Neural progenitor cell (in vitro differentiated cells): Measurements from ENCODE around the gene IQGAP2. TPM values are rescaled to one million over a fixed set of nuclear protein-coding genes. Genes with fewer than 3 reads are reported as not detected.
"Not testable (repeated sequence)": the region's sequence is repeated elsewhere in the genome, so short reads cannot be mapped to it uniquely, and the experiment has no call there.

Source experiments
- DNase-seq: peaks from one replicate; pipeline ENCODE4 v3.0.0-alpha.2; 2016; ENCODE audit warnings: low spot score
- H2AFZ ChIP-seq: fragments of 200-600 bp; sonication (generic); replicated peaks from 2 replicates; pipeline ENCODE4 v1.6.1; 2016; ENCODE audit warnings: antibody characterized with exemption
- H3F3A ChIP-seq: fragments of 200-600 bp; sonication (generic); 2 replicates; pipeline ENCODE4 v1.6.1; 2016; ENCODE audit warnings: antibody characterized with exemption, low read depth
- H3K27ac ChIP-seq: fragments of 200-600 bp; sonication (generic); 2 replicates; pipeline ENCODE4 v1.5.1; 2016; ENCODE audit warnings: mild to moderate bottlenecking
- H3K27me3 ChIP-seq: fragments of 200-600 bp; sonication (generic); 2 replicates; pipeline ENCODE4 v1.6.1; 2016; ENCODE audit warnings: mild to moderate bottlenecking, moderate library complexity
- H3K36me3 ChIP-seq: fragments of 200-600 bp; sonication (generic); 2 replicates; pipeline ENCODE4 v1.5.1; 2016
- H3K4me1 ChIP-seq: fragments of 200-600 bp; sonication (generic); 2 replicates; pipeline ENCODE4 v1.6.1; 2016; ENCODE audit warnings: mixed run types
- H3K4me2 ChIP-seq: fragments of 200-600 bp; sonication (generic); 2 replicates; pipeline ENCODE4 v1.6.1; 2016
- H3K4me3 ChIP-seq: fragments of 200-600 bp; sonication (generic); 2 replicates; pipeline ENCODE4 v1.5.1; 2016
- H3K79me2 ChIP-seq: fragments of 200-600 bp; sonication (generic); 2 replicates; pipeline ENCODE4 v1.6.1; 2016; ENCODE audit warnings: low read depth
- H3K9ac ChIP-seq: fragments of 200-600 bp; sonication (generic); 2 replicates; pipeline ENCODE4 v1.6.1; 2016
- H3K9me3 ChIP-seq: fragments of 200-600 bp; sonication (generic); 2 replicates; pipeline ENCODE4 v1.5.1; 2016; ENCODE audit warnings: low read depth
- H4K20me1 ChIP-seq: fragments of 200-600 bp; sonication (generic); 2 replicates; pipeline ENCODE4 v1.6.1; 2016; ENCODE audit warnings: low read depth
- H3K27ac Mint-ChIP-seq: 3 replicates; pipeline ENCODE4 v1.8.0; 2021; ENCODE audit warnings: mixed read lengths
- H3K27me3 Mint-ChIP-seq: 2 replicates; pipeline ENCODE4 v1.8.0; 2022; ENCODE audit warnings: low read depth, mild to moderate bottlenecking, inconsistent platforms, moderate library complexity, mixed read lengths; ENCODE audit not compliant: insufficient read depth
- H3K36me3 Mint-ChIP-seq: 3 replicates; pipeline ENCODE4 v1.8.0; 2021; ENCODE audit warnings: mixed read lengths
- H3K4me1 Mint-ChIP-seq: 3 replicates; pipeline ENCODE4 v1.8.0; 2021; ENCODE audit warnings: mixed read lengths
- H3K4me3 Mint-ChIP-seq: 3 replicates; pipeline ENCODE4 v1.8.0; 2021; ENCODE audit warnings: mild to moderate bottlenecking, moderate library complexity, mixed read lengths
- H3K9me3 Mint-ChIP-seq: 3 replicates; pipeline ENCODE4 v1.8.0; 2020; ENCODE audit warnings: mixed read lengths
- CTCF ChIP-seq: fragments of 200-600 bp; sonication (generic); IDR thresholded peaks from 2 replicates; pipeline ENCODE4 v1.5.1; 2017; ENCODE audit warnings: antibody characterized with exemption, mild to moderate bottlenecking
- EZH2 ChIP-seq: fragments of 200-600 bp; sonication (generic); IDR thresholded peaks from 2 replicates; pipeline ENCODE4 v1.6.1; 2017; ENCODE audit warnings: antibody characterized with exemption, mild to moderate bottlenecking, moderate library complexity
- EZH2phosphoT487 ChIP-seq: fragments of 200-600 bp; sonication (generic); IDR thresholded peaks from 2 replicates; pipeline ENCODE4 v1.6.1; 2017; ENCODE audit warnings: antibody characterized with exemption
- total RNA-seq: library from RNA; depleted of rRNA; stranded (reverse); fragments of >200 nt; gene quantifications from 2 replicates; pipeline ENCODE4 v1.2.3, GENCODE V29; 2015; ENCODE audit warnings: low replicate concordance

The IQGAP2 gene
- total RNA-seq, 1 donor from 2014 or later, result 37.7 TPM

GRCh38 chr5:76513476-76513875 lies 110.4 kb downstream of the IQGAP2 start:
- Histone ChIP-seq H3K4me1 (peaks cover 3% of the 10 kb centered on the region), H3K4me2 (no peak overlapping the region), H3K4me3 (no peak overlapping the region), H2AFZ (no peak overlapping the region), H3F3A (no peaks in the 10 kb centered on the region), H3K9me3 (no peaks in the 10 kb centered on the region), H3K27me3 (no peaks in the 10 kb centered on the region), H3K36me3 (no peaks in the 10 kb centered on the region), H3K79me2 (no peaks in the 10 kb centered on the region), H3K9ac (no peak overlapping the region), H4K20me1 (no peaks in the 10 kb centered on the region), H3K27ac (no peak overlapping the region)
- no peak for TF ChIP-seq EZH2
- no peak for TF ChIP-seq EZH2phosphoT487
- no peak for TF ChIP-seq CTCF
- H3K9me3 Mint-ChIP-seq, result peaks cover 4% of the 10 kb centered on the region
- H3K4me1 Mint-ChIP-seq, result peaks cover 3% of the 10 kb centered on the region
- no peak overlapping the region for H3K4me3 Mint-ChIP-seq
- H3K36me3 Mint-ChIP-seq, result no peaks in the 10 kb centered on the region
- no peak overlapping the region for H3K27ac Mint-ChIP-seq
- H3K27me3 Mint-ChIP-seq, result no peaks in the 10 kb centered on the region
- DNase-seq, result no peak

GRCh38 chr5:76514292-76514691 lies 111.2 kb downstream of the IQGAP2 start:
- no peak for DNase-seq
- Histone ChIP-seq H3K4me2 (no peak overlapping the region), H3K36me3 (no peaks in the 10 kb centered on the region), H3K9ac (no peak overlapping the region), H3F3A (no peaks in the 10 kb centered on the region), H4K20me1 (no peaks in the 10 kb centered on the region), H3K9me3 (no peaks in the 10 kb centered on the region), H3K27ac (no peak overlapping the region), H3K27me3 (no peaks in the 10 kb centered on the region), H3K79me2 (no peaks in the 10 kb centered on the region), H3K4me1 (peaks cover 3% of the 10 kb centered on the region), H2AFZ (no peak overlapping the region), H3K4me3 (no peak overlapping the region)
- TF ChIP-seq EZH2 (no peak), CTCF (no peak), EZH2phosphoT487 (no peak)
- Mint-ChIP-seq H3K9me3 (peaks cover 4% of the 10 kb centered on the region), H3K4me3 (no peak overlapping the region), H3K4me1 (peaks cover 3% of the 10 kb centered on the region), H3K36me3 (no peaks in the 10 kb centered on the region), H3K27ac (no peak overlapping the region), H3K27me3 (no peaks in the 10 kb centered on the region)

- peaks cover 3% of the 10 kb centered on the region for H3K4me1 ChIP-seq
- no peaks in the 10 kb centered on the region for H3F3A ChIP-seq
- H3K36me3 ChIP-seq, result no peaks in the 10 kb centered on the region
- no peaks in the 10 kb centered on the region for H3K27me3 ChIP-seq
- no peak overlapping the region for H3K27ac ChIP-seq
- Mint-ChIP-seq H3K4me3 (no peak overlapping the region), H3K9me3 (peaks cover 4% of the 10 kb centered on the region), H3K4me1 (peaks cover 3% of the 10 kb centered on the region), H3K36me3 (no peaks in the 10 kb centered on the region), H3K27me3 (no peaks in the 10 kb centered on the region), H3K27ac (no peak overlapping the region)
- H3K4me2 ChIP-seq, result no peak overlapping the region
- DNase-seq, result no peak
- no peaks in the 10 kb centered on the region for H4K20me1 ChIP-seq
- no peaks in the 10 kb centered on the region for H3K9me3 ChIP-seq
- H3K4me3 ChIP-seq, result no peak overlapping the region
- TF ChIP-seq CTCF (no peak), EZH2phosphoT487 (no peak), EZH2 (no peak)
- no peaks in the 10 kb centered on the region for H3K79me2 ChIP-seq
- H2AFZ ChIP-seq, result no peak overlapping the region
- H3K9ac ChIP-seq, result no peak overlapping the region
These were observed 111.6 kb downstream of the IQGAP2 start for GRCh38 chr5:76514713-76515112.

- no peak overlapping the region for H3K4me3 Mint-ChIP-seq
- H3K27me3 Mint-ChIP-seq, result peaks cover 2% of the 10 kb centered on the region
- no peak overlapping the region for H3K27ac ChIP-seq
- peaks cover 3% of the 10 kb centered on the region for H3K4me1 Mint-ChIP-seq
- no peaks in the 10 kb centered on the region for H3F3A ChIP-seq
- TF ChIP-seq EZH2 (no peak), CTCF (no peak), EZH2phosphoT487 (no peak)
- no peaks in the 10 kb centered on the region for H3K9me3 ChIP-seq
- H3K9me3 Mint-ChIP-seq, result peaks cover 4% of the 10 kb centered on the region
- DNase-seq, result no peak
- no peaks in the 10 kb centered on the region for H3K79me2 ChIP-seq
- no peak overlapping the region for H3K4me3 ChIP-seq
- H3K36me3 Mint-ChIP-seq, result no peaks in the 10 kb centered on the region
- no peaks in the 10 kb centered on the region for H4K20me1 ChIP-seq
- no peaks in the 10 kb centered on the region for H3K27me3 ChIP-seq
- no peaks in the 10 kb centered on the region for H3K36me3 ChIP-seq
- no peak overlapping the region for H2AFZ ChIP-seq
- H3K27ac Mint-ChIP-seq, result no peak overlapping the region
- no peak overlapping the region for H3K4me2 ChIP-seq
- H3K9ac ChIP-seq, result no peak overlapping the region
- H3K4me1 ChIP-seq, result peaks cover 3% of the 10 kb centered on the region
These were observed 114.2 kb downstream of the IQGAP2 start for GRCh38 chr5:76517334-76517733.

- H3K27ac Mint-ChIP-seq, H3K4me3 Mint-ChIP-seq, H3K4me1 Mint-ChIP-seq, H3K79me2 ChIP-seq, H3K36me3 ChIP-seq, H4K20me1 ChIP-seq, H3K9ac ChIP-seq, H3K27me3 ChIP-seq, DNase-seq, H3K27ac ChIP-seq, H3K4me1 ChIP-seq, H3K36me3 Mint-ChIP-seq, H3K9me3 Mint-ChIP-seq, H3K4me2 ChIP-seq, H3K9me3 ChIP-seq, H3F3A ChIP-seq, H3K4me3 ChIP-seq, H2AFZ ChIP-seq, H3K27me3 Mint-ChIP-seq: not testable (repeated sequence)
These were observed 115.2 kb downstream of the IQGAP2 start for GRCh38 chr5:76518246-76518645.
